MCF 10A (cell line): ENCODE measurements around the gene ATP2A1. TPM values are rescaled to one million over a fixed set of nuclear protein-coding genes. Genes with fewer than 3 reads are reported as not detected.
"Not testable (repeated sequence)": the region's sequence is repeated elsewhere in the genome, so short reads cannot be mapped to it uniquely, and the experiment has no call there.

Experiments used
- BruUV-seq: library from RNA; stranded (reverse); fragments of 400-500 nt; replicated peaks from 2 replicates; lab custom pipeline; 2021; lab: Mats Ljungman, UMichigan
- CTCF ChIA-PET: fragments of 300-600 bp; sonication (Branson Sonifier 250); formaldehyde crosslinking; extraction: SDS; loops from one replicate; lab custom pipeline; 2021; ENCODE audit warnings: antibody characterized with exemption, inconsistent platforms; lab: Yijun Ruan, JAX
- POLR2A ChIA-PET: fragments of 300-600, 350-650 bp; sonication (Branson Sonifier 250); formaldehyde crosslinking; extraction: SDS; loops from one replicate; lab custom pipeline; 2020; ENCODE audit warnings: antibody characterized with exemption, inconsistent platforms; lab: Yijun Ruan, JAX
- DNase-seq: peaks from one replicate; pipeline ENCODE4 v3.0.0-alpha.2; 2018; ENCODE audit not compliant: unreplicated experiment
- H3K27ac Mint-ChIP-seq: one replicate; pipeline ENCODE4 v1.8.0; 2022; ENCODE audit warnings: mild to moderate bottlenecking, low read depth, mixed read lengths; ENCODE audit not compliant: unreplicated experiment
- H3K27me3 Mint-ChIP-seq: one replicate; pipeline ENCODE4 v1.8.0; 2022; ENCODE audit warnings: mixed read lengths; ENCODE audit not compliant: insufficient read depth, unreplicated experiment
- H3K36me3 Mint-ChIP-seq: one replicate; pipeline ENCODE4 v1.8.0; 2022; ENCODE audit warnings: mild to moderate bottlenecking, moderate library complexity, mixed read lengths; ENCODE audit not compliant: insufficient read depth, unreplicated experiment
- H3K4me1 Mint-ChIP-seq: one replicate; pipeline ENCODE4 v1.8.0; 2022; ENCODE audit warnings: mixed read lengths; ENCODE audit not compliant: insufficient read depth, unreplicated experiment
- H3K4me3 Mint-ChIP-seq: one replicate; pipeline ENCODE4 v1.8.0; 2022; ENCODE audit warnings: mild to moderate bottlenecking, moderate library complexity, mixed read lengths; ENCODE audit not compliant: unreplicated experiment
- H3K9me3 Mint-ChIP-seq: one replicate; pipeline ENCODE4 v1.8.0; 2022; ENCODE audit warnings: mixed read lengths; ENCODE audit not compliant: unreplicated experiment
- intact Hi-C: fragments of 100-400 bp; cut with micrococcal nuclease; formaldehyde crosslinking; loops from 2 replicates; pipeline ENCODE4 v1.14.1; 2022
- total RNA-seq: library from RNA; stranded (reverse); gene quantifications from 2 replicates; pipeline ENCODE4 v1.2.3, GENCODE V29; 2022
- TF ChIP-seq, protein P1 (sequence below): fragments of 200-600 bp; IDR thresholded peaks from one replicate; pipeline ENCODE4 v1.8.0; 2022; ENCODE audit warnings: antibody characterized with exemption, mild to moderate bottlenecking; ENCODE audit not compliant: unreplicated experiment

ATP2A1 gene
- total RNA-seq, 1 experiment from 2014 or later: 0.23 TPM

DNA sequence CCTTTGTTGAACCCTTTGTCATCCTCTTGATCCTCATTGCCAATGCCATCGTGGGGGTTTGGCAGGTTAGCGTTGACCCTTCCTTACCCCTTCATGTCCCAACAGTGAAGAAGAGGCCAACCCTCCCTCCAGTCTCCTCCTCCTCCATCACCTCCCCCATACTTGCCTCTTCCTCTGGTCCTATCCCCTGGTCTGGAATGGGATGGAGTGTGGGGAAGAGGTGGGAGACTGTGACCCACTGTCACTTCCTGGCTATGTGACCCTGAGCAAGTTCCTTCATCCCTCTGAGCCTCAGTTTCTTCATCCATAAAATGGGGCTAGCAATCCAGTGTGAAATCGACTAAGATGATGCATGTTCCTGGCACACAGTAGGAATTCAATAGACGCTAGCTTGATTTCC, 2.7 kb downstream of the ATP2A1 start:
- ChIA-PET CTCF (interaction anchor here (0.6 to 0.7 kb wide), 2 partner anchors 23 to 63 kb away, joined by 3 to 5 read pairs; no protein-coding TSS in a partner anchor), POLR2A (no interaction called here)
- TF ChIP-seq, protein P1, sequence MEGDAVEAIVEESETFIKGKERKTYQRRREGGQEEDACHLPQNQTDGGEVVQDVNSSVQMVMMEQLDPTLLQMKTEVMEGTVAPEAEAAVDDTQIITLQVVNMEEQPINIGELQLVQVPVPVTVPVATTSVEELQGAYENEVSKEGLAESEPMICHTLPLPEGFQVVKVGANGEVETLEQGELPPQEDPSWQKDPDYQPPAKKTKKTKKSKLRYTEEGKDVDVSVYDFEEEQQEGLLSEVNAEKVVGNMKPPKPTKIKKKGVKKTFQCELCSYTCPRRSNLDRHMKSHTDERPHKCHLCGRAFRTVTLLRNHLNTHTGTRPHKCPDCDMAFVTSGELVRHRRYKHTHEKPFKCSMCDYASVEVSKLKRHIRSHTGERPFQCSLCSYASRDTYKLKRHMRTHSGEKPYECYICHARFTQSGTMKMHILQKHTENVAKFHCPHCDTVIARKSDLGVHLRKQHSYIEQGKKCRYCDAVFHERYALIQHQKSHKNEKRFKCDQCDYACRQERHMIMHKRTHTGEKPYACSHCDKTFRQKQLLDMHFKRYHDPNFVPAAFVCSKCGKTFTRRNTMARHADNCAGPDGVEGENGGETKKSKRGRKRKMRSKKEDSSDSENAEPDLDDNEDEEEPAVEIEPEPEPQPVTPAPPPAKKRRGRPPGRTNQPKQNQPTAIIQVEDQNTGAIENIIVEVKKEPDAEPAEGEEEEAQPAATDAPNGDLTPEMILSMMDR: no peak
- DNase-seq: no peak
- Mint-ChIP-seq H3K4me3 (peak overlapping the region; percentile 1), H3K4me1 (no peaks in the 10 kb centered on the region), H3K27me3 (peaks cover 12% of the 10 kb centered on the region), H3K36me3 (no peaks in the 10 kb centered on the region), H3K27ac (no peak overlapping the region), H3K9me3 (no peaks in the 10 kb centered on the region)
- intact Hi-C loops: no loop called here
- no TSS peak for BruUV-seq

DNA sequence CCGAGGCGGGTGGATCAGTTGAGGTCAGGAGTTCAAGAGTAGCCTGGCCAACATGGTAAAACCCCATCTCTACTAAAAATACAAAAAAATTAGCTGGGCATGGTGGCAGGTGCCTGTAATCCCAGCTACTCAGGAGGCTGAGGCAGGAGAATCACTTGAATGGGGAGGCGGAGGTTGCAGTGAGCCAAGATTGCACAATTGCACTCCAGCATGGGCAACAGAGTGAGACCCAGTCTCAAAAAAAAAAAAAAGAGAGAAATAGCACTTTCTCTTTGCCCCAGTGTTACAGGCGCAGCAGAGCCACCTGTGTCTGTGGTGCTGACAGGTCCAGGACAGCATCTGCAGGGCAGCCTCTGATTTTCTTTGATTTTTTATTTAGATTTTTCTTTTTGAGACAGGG, 3.3 kb downstream of the ATP2A1 start:
- CTCF ChIA-PET, DNase-seq, H3K36me3 Mint-ChIP-seq, H3K27ac Mint-ChIP-seq, H3K9me3 Mint-ChIP-seq, BruUV-seq, POLR2A ChIA-PET, H3K4me3 Mint-ChIP-seq, H3K4me1 Mint-ChIP-seq, intact Hi-C loops: not testable (repeated sequence)
- H3K27me3 Mint-ChIP-seq: peaks cover 12% of the 10 kb centered on the region

DNA sequence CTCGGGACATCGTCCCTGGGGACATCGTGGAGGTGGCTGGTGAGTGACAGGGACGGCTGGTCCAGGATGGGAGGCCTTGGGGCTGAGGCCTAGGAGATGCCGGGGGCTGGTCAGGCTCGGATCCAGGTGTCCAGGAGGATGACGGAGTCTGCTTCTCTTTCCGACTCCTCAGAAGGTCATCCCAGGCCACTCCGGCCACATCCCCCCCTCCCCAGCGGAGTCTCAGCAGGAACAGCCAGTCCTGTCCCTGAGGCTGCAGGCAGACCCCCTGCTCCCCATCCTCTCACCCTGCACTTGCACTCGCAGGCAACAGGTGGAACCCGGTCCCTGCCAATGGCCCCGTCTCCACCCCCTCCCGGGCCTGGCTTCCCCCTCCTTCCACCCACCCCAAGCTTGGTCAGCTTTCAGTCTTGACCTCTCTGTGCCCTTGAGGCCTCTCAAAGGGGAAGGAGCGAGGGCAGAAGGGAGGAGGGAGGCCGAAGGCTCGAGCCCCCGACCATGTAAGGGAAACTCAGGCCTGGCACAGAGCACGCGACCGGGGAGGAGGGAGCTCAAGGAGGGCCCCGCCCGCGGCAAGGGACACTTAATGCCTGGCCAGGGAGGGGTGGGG, 4.4 kb downstream of the ATP2A1 start:
- peaks cover 12% of the 10 kb centered on the region for H3K27me3 Mint-ChIP-seq
- POLR2A ChIA-PET: no interaction called here
- CTCF ChIA-PET: interaction anchor here (0.8 kb wide), 1 partner anchor 399 kb away, joined by 3 read pairs; no protein-coding TSS in a partner anchor
- no peaks in the 10 kb centered on the region for H3K36me3 Mint-ChIP-seq
- H3K4me3 Mint-ChIP-seq: no peak overlapping the region
- no peaks in the 10 kb centered on the region for H3K9me3 Mint-ChIP-seq
- H3K27ac Mint-ChIP-seq: no peak overlapping the region
- no peaks in the 10 kb centered on the region for H3K4me1 Mint-ChIP-seq
- TF ChIP-seq, protein P1: no peak
- intact Hi-C loops: no loop called here
- BruUV-seq: no TSS peak
- DNase-seq: no peak

DNA sequence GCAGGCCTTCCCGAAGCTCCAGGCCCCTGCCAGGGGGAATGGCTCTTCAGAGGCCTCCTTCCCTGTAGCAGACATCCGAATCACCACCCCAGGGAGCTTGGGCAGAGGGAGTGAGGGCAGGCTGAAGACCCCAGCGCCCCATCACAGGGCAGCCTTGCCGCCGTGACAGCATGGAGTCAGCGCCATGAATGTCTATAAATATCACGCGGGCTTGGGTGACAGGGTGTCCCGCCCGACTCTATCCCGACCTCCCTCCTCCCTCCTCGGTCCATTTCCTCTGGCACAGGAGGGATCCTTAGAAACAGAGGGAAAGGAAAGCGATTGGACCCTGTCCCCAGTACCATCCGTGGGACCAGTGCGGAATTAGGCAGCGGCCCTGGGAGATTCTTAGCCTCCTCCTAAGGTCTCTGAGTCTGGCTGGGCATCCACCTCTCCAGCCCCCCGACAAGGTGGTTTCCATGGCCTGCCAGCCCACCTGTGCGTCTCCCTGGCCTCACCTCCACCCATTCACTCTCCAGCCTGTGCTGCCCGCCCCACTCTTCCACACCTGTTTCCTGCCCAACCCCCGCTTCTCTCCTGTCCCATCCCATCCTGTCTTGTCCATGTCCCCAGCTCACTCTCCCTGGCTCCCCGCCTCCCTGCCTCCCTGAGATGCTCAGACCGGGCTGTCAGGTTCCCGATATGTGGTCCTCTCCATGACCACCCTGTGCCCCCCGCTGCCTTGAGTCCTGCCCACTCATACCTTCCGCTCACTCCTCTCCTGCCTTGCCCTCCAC, 5.1 kb downstream of the ATP2A1 start:
- POLR2A ChIA-PET: interaction anchor here (1.2 kb wide), 1 partner anchor 37 kb away, joined by 3 read pairs; no protein-coding TSS in a partner anchor
- Mint-ChIP-seq H3K4me3 (no peak overlapping the region), H3K9me3 (no peaks in the 10 kb centered on the region), H3K36me3 (no peaks in the 10 kb centered on the region), H3K27ac (no peak overlapping the region), H3K27me3 (peaks cover 12% of the 10 kb centered on the region), H3K4me1 (no peaks in the 10 kb centered on the region)
- intact Hi-C loops: no loop called here
- DNase-seq: no peak
- CTCF ChIA-PET: interaction anchor here (0.8 kb wide), 1 partner anchor 400 kb away, joined by 3 read pairs; no protein-coding TSS in a partner anchor
- TF ChIP-seq, protein P1: no peak
- BruUV-seq: no TSS peak
